GM19193 (cell line): ENCODE data around the gene NUDT16L1.

Experiments
- POLR2A ChIP-seq: IDR thresholded peaks from 4 replicates; pipeline ENCODE4 v1.6.1; 2011; ENCODE audit not compliant: insufficient read depth, insufficient read length; ENCODE audit errors: extremely low read depth

NUDT16L1 gene

GRCh38 chr16:4693296-4693955, at the start of gene NUDT16L1:
Gene NUDT16L1, plus strand, starts transcription at chr16:4693562. Its CDS starts 165 bp downstream, at chr16:4693727.
- TF ChIP-seq POLR2A, result peak; percentile 86

GRCh38 chr16:4646773-4647643, 46.4 kb upstream of the NUDT16L1 start:
- no peak for TF ChIP-seq POLR2A

- TF ChIP-seq POLR2A, result no peak
Observed at GRCh38 chr16:4647644-4647980, 45.8 kb upstream of the NUDT16L1 start.

- TF ChIP-seq POLR2A, result no peak
Observed at GRCh38 chr16:4648917-4649316, 44.4 kb upstream of the NUDT16L1 start.

GRCh38 chr16:4649744-4650442, 43.5 kb upstream of the NUDT16L1 start:
- no peak for TF ChIP-seq POLR2A

GRCh38 chr16:4651827-4652226, 41.5 kb upstream of the NUDT16L1 start:
- no peak for TF ChIP-seq POLR2A

GRCh38 chr16:4652561-4652960, 40.8 kb upstream of the NUDT16L1 start:
- TF ChIP-seq POLR2A, result no peak

- no peak for TF ChIP-seq POLR2A
Observed at GRCh38 chr16:4654011-4654963, 39.1 kb upstream of the NUDT16L1 start.

- TF ChIP-seq POLR2A, result no peak
Observed at GRCh38 chr16:4654964-4655590, 38.3 kb upstream of the NUDT16L1 start.

GRCh38 chr16:4655801-4656200, 37.6 kb upstream of the NUDT16L1 start:
- no peak for TF ChIP-seq POLR2A

- no peak for TF ChIP-seq POLR2A
Observed at GRCh38 chr16:4656221-4656620, 37.1 kb upstream of the NUDT16L1 start.

- no peak for TF ChIP-seq POLR2A
Observed at GRCh38 chr16:4656695-4657686, 36.4 kb upstream of the NUDT16L1 start.
